CD14-positive monocyte (primary cell): ENCODE measurements around the gene ULK3. TPM values are rescaled to one million over a fixed set of nuclear protein-coding genes. Genes with fewer than 3 reads are reported as not detected.

Experiments
- DNase-seq, 3 donors: peaks; one replicate each; pipeline ENCODE4 v3.0.0-alpha.2; 2011 to 2022
- H2AFZ ChIP-seq: 2 replicates; pipeline ENCODE4 v1.6.0; 2012; ENCODE audit warnings: mild to moderate bottlenecking, low read depth, low read length, inconsistent platforms; ENCODE audit not compliant: insufficient read depth, poor library complexity, severe bottlenecking
- H3K27ac ChIP-seq, 2 donors: 1 replicate in 1 of 2; 2 replicates in 1 of 2; pipeline ENCODE4 v1.5.1; 2012 to 2013; ENCODE audit warnings: low read length in 2 of 2, control low read depth in 1 of 2, inconsistent platforms in 1 of 2, low read depth in 1 of 2, mild to moderate bottlenecking in 1 of 2
- H3K27me3 ChIP-seq, 2 donors: one replicate each; pipeline versions ENCODE4 v1.6.0 to v1.6.1; 2011 to 2013; ENCODE audit warnings: low read length in 2 of 2; ENCODE audit not compliant: control insufficient read depth in 2 of 2, insufficient read depth in 2 of 2
- H3K36me3 ChIP-seq, 2 donors: replicated peaks in 1 of 2; 1 replicate in 1 of 2; 2 replicates in 1 of 2; pipeline versions ENCODE4 v1.5.1 to v1.6.1; 2012 to 2013; ENCODE audit warnings: low read length in 2 of 2, control low read depth in 1 of 2, inconsistent platforms in 1 of 2, mild to moderate bottlenecking in 1 of 2; ENCODE audit not compliant: insufficient read depth in 2 of 2, control insufficient read depth in 1 of 2
- H3K4me1 ChIP-seq, 2 donors: 1 replicate in 1 of 2; 2 replicates in 1 of 2; pipeline versions ENCODE4 v1.5.1 to v1.6.1; 2012 to 2013; ENCODE audit warnings: low read length in 2 of 2, control low read depth in 1 of 2, inconsistent platforms in 1 of 2, mild to moderate bottlenecking in 1 of 2, moderate library complexity in 1 of 2; ENCODE audit not compliant: insufficient read depth in 2 of 2, control insufficient read depth in 1 of 2
- H3K4me2 ChIP-seq: replicated peaks from 2 replicates; pipeline ENCODE3; 2012; ENCODE audit warnings: low read length, moderate library complexity, mild to moderate bottlenecking; ENCODE audit not compliant: poor library complexity, severe bottlenecking; ENCODE audit errors: extremely low read depth
- H3K4me3 ChIP-seq, 3 experiments: fragments of 200-600 bp in 1 of 3; sonication (generic) in 1 of 3; replicated peaks in 1 of 3; 1 replicate in 2 of 3; 2 replicates in 1 of 3; pipeline ENCODE4 v1.5.1; 2011 to 2013; ENCODE audit warnings: low read length in 3 of 3, mild to moderate bottlenecking in 3 of 3, control low read depth in 2 of 3, low read depth in 2 of 3, inconsistent platforms in 1 of 3, moderate library complexity in 1 of 3
- H3K79me2 ChIP-seq: 2 replicates; pipeline ENCODE4 v1.6.0; 2012; ENCODE audit warnings: mild to moderate bottlenecking, control low read depth, inconsistent platforms, low read length, moderate library complexity; ENCODE audit not compliant: insufficient read depth
- H3K9ac ChIP-seq: 2 replicates; pipeline ENCODE4 v1.6.0; 2017; ENCODE audit warnings: low read length, mild to moderate bottlenecking; ENCODE audit not compliant: insufficient read depth, poor library complexity, severe bottlenecking
- H3K9me3 ChIP-seq, 2 donors: replicated peaks in 1 of 2; 1 replicate in 1 of 2; 2 replicates in 1 of 2; pipeline versions ENCODE4 v1.5.1 to v1.6.1; 2012 to 2013; ENCODE audit warnings: low read length in 2 of 2, control low read depth in 1 of 2; ENCODE audit not compliant: control insufficient read depth in 1 of 2, insufficient read depth in 1 of 2
- H4K20me1 ChIP-seq: 2 replicates; pipeline ENCODE4 v1.6.0; 2012; ENCODE audit warnings: mild to moderate bottlenecking, low read length, control low read depth, moderate library complexity; ENCODE audit not compliant: insufficient read depth
- H3K27ac Mint-ChIP-seq, 7 donors: one replicate each; pipeline ENCODE4 v1.8.0; 2020; ENCODE audit warnings: mild to moderate bottlenecking in 7 of 7, mixed read lengths in 7 of 7, moderate library complexity in 6 of 7, inconsistent platforms in 2 of 7
- H3K27me3 Mint-ChIP-seq, 3 donors: one replicate each; pipeline ENCODE4 v1.8.0; 2021 to 2022; ENCODE audit warnings: low read depth in 3 of 3, mild to moderate bottlenecking in 3 of 3, mixed read lengths in 3 of 3, moderate library complexity in 3 of 3, inconsistent platforms in 1 of 3
- H3K36me3 Mint-ChIP-seq, 2 donors: one replicate each; pipeline ENCODE4 v1.8.0; 2020; ENCODE audit warnings: mixed read lengths in 2 of 2, inconsistent platforms in 1 of 2, mild to moderate bottlenecking in 1 of 2
- H3K4me1 Mint-ChIP-seq: one replicate; pipeline ENCODE4 v1.8.0; 2020; ENCODE audit warnings: mild to moderate bottlenecking, mixed read lengths
- H3K4me3 Mint-ChIP-seq, 2 donors: one replicate each; pipeline ENCODE4 v1.8.0; 2020; ENCODE audit warnings: mild to moderate bottlenecking in 2 of 2, mixed read lengths in 2 of 2, moderate library complexity in 1 of 2
- H3K9me3 Mint-ChIP-seq, 7 donors: one replicate each; pipeline ENCODE4 v1.8.0; 2020 to 2022; ENCODE audit warnings: mixed read lengths in 7 of 7, mild to moderate bottlenecking in 6 of 7, moderate library complexity in 6 of 7, inconsistent platforms in 2 of 7
- CTCF ChIP-seq: fragments of 200-600 bp; IDR thresholded peaks from one replicate; pipeline ENCODE4 v1.8.0; 2022; ENCODE audit warnings: antibody characterized with exemption, mild to moderate bottlenecking
- WGBS: methylation state at CpG from one replicate; pipeline ENCODE4 v1.1.5; 2013; ENCODE audit warnings: missing lambda C conversion rate; ENCODE audit not compliant: insufficient coverage; 5-methylcytosine and 5-hydroxymethylcytosine counted together
- intact Hi-C, 2 donors: fragments of 100-400 bp; cut with micrococcal nuclease; formaldehyde crosslinking; loops; one replicate each; pipeline versions ENCODE4 v1.15.0 to v1.15.1; 2023
- polyA plus RNA-seq, 3 donors: library from polyadenylated mRNA; depleted of rRNA in 1 of 3; unstranded in 2 of 3; stranded (reverse) in 1 of 3; fragments of 300-500 nt in 2 of 3; fragments of >200 nt in 1 of 3; fragmentation: Illumina TruSeq in 2 of 3; gene quantifications; 1 replicate in 2 of 3; 2 replicates in 1 of 3; pipeline ENCODE4 v1.2.3, GENCODE V29; 2012 to 2021

Gene ULK3
- polyA plus RNA-seq, 3 donors = 9.4 to 58.7 (median 16.0) TPM

GRCh38 chr15:74817370-74817737 lies 25.6 kb downstream of the ULK3 start:
- no peak for TF ChIP-seq CTCF
- H3K4me3 Mint-ChIP-seq = no peak overlapping the region
- peaks cover 0 to 3% (median 0%) of the 10 kb centered on the region in 7 donors for H3K9me3 Mint-ChIP-seq
- Histone ChIP-seq H3K4me1 (peaks cover 5 to 22% of the 10 kb centered on the region in 2 donors), H3K9ac (no peak overlapping the region), H3K27ac (no peak overlapping the region), H3K36me3 (no peaks in the 10 kb centered on the region), H3K27me3 (no peaks in the 10 kb centered on the region), H3K79me2 (no peaks in the 10 kb centered on the region), H2AFZ (no peak overlapping the region), H4K20me1 (no peaks in the 10 kb centered on the region), H3K9me3 (no peaks in the 10 kb centered on the region), H3K4me3 (no peak overlapping the region), H3K4me2 (no peak overlapping the region)
- WGBS = 73% methylated on average over 8 of the region's 9 CpGs
- intact Hi-C loops = no loop called here
- DNase-seq = no peak
- H3K36me3 Mint-ChIP-seq = no peaks in the 10 kb centered on the region
- H3K4me1 Mint-ChIP-seq = peaks cover 24% of the 10 kb centered on the region
- no peak overlapping the region for H3K27ac Mint-ChIP-seq
- H3K27me3 Mint-ChIP-seq = peaks cover 2 to 7% (median 5%) of the 10 kb centered on the region in 3 donors

- Histone ChIP-seq H2AFZ (no peak overlapping the region), H3K27me3 (no peaks in the 10 kb centered on the region), H3K27ac (no peak overlapping the region), H3K4me1 (peaks cover 5 to 22% of the 10 kb centered on the region in 2 donors), H3K4me3 (no peak overlapping the region), H3K9ac (no peak overlapping the region), H4K20me1 (no peaks in the 10 kb centered on the region), H3K36me3 (no peaks in the 10 kb centered on the region), H3K79me2 (no peaks in the 10 kb centered on the region), H3K9me3 (no peaks in the 10 kb centered on the region), H3K4me2 (no peak overlapping the region)
- H3K27me3 Mint-ChIP-seq = peaks cover under 1 to 11% (median 7%) of the 10 kb centered on the region in 3 donors
- peaks cover 0 to 3% (median 0%) of the 10 kb centered on the region in 7 donors for H3K9me3 Mint-ChIP-seq
- H3K4me3 Mint-ChIP-seq = no peak overlapping the region
- intact Hi-C loops = no loop called here
- TF ChIP-seq CTCF = no peak
- H3K27ac Mint-ChIP-seq = no peak overlapping the region
- DNase-seq = no peak
- H3K36me3 Mint-ChIP-seq = no peaks in the 10 kb centered on the region
- 68% methylated on average over 6 of the region's 19 CpGs for WGBS
- peaks cover 24% of the 10 kb centered on the region for H3K4me1 Mint-ChIP-seq
Measured at GRCh38 chr15:74816624-74817369, 26.2 kb downstream of the ULK3 start.
